Measurements from ENCODE around the gene TMEM108.

DNA sequence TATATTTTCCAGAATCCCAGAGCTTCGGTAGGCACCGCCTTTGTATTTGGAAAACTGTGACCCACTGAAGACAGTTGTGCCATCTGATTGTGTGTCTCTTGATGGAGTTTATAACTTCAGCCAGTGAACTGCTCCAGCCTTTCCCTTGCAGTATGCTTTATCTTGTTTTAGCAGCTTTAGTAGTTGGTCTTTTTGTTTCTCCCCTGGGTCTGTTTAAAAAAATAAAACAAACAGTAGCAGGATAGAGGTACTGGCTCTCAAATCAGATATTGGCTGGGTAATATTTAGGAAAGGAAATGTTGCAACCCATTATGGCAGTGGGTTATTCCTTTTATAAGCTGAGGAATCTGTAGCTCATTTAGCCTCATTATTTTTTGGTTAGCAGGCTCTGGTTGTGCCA, 210.2 kb downstream of the TMEM108 start:
- TF ChIP-seq, protein P1, sequence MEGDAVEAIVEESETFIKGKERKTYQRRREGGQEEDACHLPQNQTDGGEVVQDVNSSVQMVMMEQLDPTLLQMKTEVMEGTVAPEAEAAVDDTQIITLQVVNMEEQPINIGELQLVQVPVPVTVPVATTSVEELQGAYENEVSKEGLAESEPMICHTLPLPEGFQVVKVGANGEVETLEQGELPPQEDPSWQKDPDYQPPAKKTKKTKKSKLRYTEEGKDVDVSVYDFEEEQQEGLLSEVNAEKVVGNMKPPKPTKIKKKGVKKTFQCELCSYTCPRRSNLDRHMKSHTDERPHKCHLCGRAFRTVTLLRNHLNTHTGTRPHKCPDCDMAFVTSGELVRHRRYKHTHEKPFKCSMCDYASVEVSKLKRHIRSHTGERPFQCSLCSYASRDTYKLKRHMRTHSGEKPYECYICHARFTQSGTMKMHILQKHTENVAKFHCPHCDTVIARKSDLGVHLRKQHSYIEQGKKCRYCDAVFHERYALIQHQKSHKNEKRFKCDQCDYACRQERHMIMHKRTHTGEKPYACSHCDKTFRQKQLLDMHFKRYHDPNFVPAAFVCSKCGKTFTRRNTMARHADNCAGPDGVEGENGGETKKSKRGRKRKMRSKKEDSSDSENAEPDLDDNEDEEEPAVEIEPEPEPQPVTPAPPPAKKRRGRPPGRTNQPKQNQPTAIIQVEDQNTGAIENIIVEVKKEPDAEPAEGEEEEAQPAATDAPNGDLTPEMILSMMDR (IDR thresholded peaks at IDR 0.05), result no peak
- TF ChIP-seq POLR2A (IDR thresholded peaks at IDR 0.05), result no peak

Measured in body of pancreas (tissue), 4 donors.